Thyroid gland (tissue), 4 donors: ENCODE results near the gene NBEAL1.

Experiments used
- POLR2A ChIP-seq, 2 donors: fragments of 450-650 bp; IDR thresholded peaks; one replicate each; pipeline ENCODE4 v1.6.1; 2017; ENCODE audit warnings: antibody characterized with exemption in 2 of 2, mild to moderate bottlenecking in 2 of 2, moderate library complexity in 1 of 2
- TF ChIP-seq, protein P1 (sequence below), 6 experiments: fragments of 200-600 bp in 3 of 6; fragments of 450-650 bp in 3 of 6; sonication (generic) in 3 of 6; IDR thresholded peaks; one replicate each; pipeline ENCODE4 v1.5.1; 2016 to 2019; ENCODE audit warnings: antibody characterized with exemption in 6 of 6, mild to moderate bottlenecking in 2 of 6, inconsistent platforms in 1 of 6, moderate library complexity in 1 of 6

DNA sequence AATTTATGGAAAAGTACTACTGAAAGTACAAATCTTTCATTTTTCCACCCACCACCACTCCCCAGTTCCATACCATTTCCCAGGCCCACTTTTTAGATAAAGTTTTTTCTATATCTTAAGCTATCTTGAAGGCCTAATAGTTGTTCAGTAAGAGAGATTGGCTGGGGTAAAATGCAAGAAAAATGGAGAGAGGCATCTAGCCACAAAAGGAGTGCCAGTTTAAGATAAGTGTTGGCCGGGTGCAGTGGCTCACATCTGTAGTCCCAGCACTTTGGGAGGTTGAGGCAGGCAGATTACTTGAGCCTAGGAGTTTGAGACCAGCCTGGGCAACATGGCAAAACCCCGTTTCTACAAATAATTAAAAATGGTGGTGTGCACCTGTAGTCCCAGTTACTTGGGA lies 28.6 kb downstream of the NBEAL1 start:
- TF ChIP-seq, protein P1, sequence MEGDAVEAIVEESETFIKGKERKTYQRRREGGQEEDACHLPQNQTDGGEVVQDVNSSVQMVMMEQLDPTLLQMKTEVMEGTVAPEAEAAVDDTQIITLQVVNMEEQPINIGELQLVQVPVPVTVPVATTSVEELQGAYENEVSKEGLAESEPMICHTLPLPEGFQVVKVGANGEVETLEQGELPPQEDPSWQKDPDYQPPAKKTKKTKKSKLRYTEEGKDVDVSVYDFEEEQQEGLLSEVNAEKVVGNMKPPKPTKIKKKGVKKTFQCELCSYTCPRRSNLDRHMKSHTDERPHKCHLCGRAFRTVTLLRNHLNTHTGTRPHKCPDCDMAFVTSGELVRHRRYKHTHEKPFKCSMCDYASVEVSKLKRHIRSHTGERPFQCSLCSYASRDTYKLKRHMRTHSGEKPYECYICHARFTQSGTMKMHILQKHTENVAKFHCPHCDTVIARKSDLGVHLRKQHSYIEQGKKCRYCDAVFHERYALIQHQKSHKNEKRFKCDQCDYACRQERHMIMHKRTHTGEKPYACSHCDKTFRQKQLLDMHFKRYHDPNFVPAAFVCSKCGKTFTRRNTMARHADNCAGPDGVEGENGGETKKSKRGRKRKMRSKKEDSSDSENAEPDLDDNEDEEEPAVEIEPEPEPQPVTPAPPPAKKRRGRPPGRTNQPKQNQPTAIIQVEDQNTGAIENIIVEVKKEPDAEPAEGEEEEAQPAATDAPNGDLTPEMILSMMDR (IDR thresholded peaks at IDR 0.05) = no peak
- TF ChIP-seq POLR2A (IDR thresholded peaks at IDR 0.05) = no peak
